Memory B cell (primary cell): Measurements from ENCODE around the gene EBLN1.

ENCODE experiments used
- ATAC-seq: fragments of 150-1000 bp; cut with Tn5 transposase; 2 replicates; pipeline ENCODE4 v1.10.0; 2021; ENCODE audit warnings: low read depth, mild to moderate bottlenecking, moderate library complexity
- DNase-seq, 2 donors: peaks; one replicate each; pipeline ENCODE4 v3.0.0; 2022; ENCODE audit warnings: low spot score in 2 of 2
- H3K27ac Mint-ChIP-seq: one replicate; pipeline ENCODE4 v1.8.0; 2022; ENCODE audit warnings: mild to moderate bottlenecking, moderate library complexity, mixed read lengths
- H3K27me3 Mint-ChIP-seq: one replicate; pipeline ENCODE4 v1.8.0; 2022; ENCODE audit warnings: mixed read lengths
- H3K36me3 Mint-ChIP-seq: one replicate; pipeline ENCODE4 v1.8.0; 2022; ENCODE audit warnings: mild to moderate bottlenecking, mixed read lengths
- H3K4me1 Mint-ChIP-seq: one replicate; pipeline ENCODE4 v1.8.0; 2022; ENCODE audit warnings: mixed read lengths
- H3K4me3 Mint-ChIP-seq: one replicate; pipeline ENCODE4 v1.8.0; 2022; ENCODE audit warnings: mild to moderate bottlenecking, moderate library complexity, mixed read lengths
- H3K9me3 Mint-ChIP-seq: one replicate; pipeline ENCODE4 v1.8.0; 2022; ENCODE audit warnings: mixed read lengths

Gene EBLN1

DNA sequence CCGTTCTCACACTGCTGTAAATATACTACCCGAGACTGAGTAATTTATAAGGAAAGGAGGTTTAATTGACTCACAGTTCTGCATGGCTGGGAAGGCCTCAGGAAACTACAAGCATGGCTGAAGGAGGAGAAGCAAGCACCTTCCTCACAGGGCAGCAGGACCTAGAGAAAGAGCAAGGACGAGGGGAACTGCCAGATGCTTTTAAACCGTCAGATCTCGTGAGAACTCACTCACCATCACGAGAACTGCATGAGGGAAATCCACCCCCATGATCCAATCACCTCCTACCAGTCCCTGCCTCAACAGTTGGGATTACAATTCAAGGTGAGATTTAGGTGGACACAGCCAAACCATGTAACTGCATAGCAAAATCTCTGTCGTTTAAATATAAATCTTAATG, at the start of gene EBLN1:
EBLN1 (minus strand) TSS at position 174 of the 400 bp plus-strand sequence. CDS start 8,032 bp downstream, outside the sequence.
- ATAC-seq, result no peak
- Mint-ChIP-seq H3K27me3 (peaks cover 8% of the 10 kb centered on the region), H3K36me3 (no peaks in the 10 kb centered on the region), H3K4me1 (no peaks in the 10 kb centered on the region), H3K27ac (no peak within 1 kb of the TSS), H3K9me3 (peaks cover 3% of the 10 kb centered on the region), H3K4me3 (no peak within 1 kb of the TSS)
- DNase-seq, result no peak

GRCh38 chr10:22265839-22266537, 48.2 kb upstream of the EBLN1 start:
- Mint-ChIP-seq H3K9me3 (no peaks in the 10 kb centered on the region), H3K27ac (no peak overlapping the region), H3K27me3 (peaks cover 18% of the 10 kb centered on the region), H3K36me3 (no peaks in the 10 kb centered on the region), H3K4me3 (no peak overlapping the region), H3K4me1 (peaks cover 2% of the 10 kb centered on the region)
- no peak for ATAC-seq
- DNase-seq, result no peak

- no peak overlapping the region for H3K27ac Mint-ChIP-seq
- peaks cover 15% of the 10 kb centered on the region for H3K27me3 Mint-ChIP-seq
- H3K9me3 Mint-ChIP-seq, result no peaks in the 10 kb centered on the region
- DNase-seq (no peak), ATAC-seq (no peak)
- H3K4me3 Mint-ChIP-seq, result no peak overlapping the region
- H3K4me1 Mint-ChIP-seq, result peaks cover 2% of the 10 kb centered on the region
- no peaks in the 10 kb centered on the region for H3K36me3 Mint-ChIP-seq
Measured at GRCh38 chr10:22263106-22263505, 45.3 kb upstream of the EBLN1 start.

- no peaks in the 10 kb centered on the region for H3K36me3 Mint-ChIP-seq
- H3K4me3 Mint-ChIP-seq, result no peak overlapping the region
- no peak overlapping the region for H3K27ac Mint-ChIP-seq
- DNase-seq (no peak), ATAC-seq (peak; percentile 74)
- H3K27me3 Mint-ChIP-seq, result peaks cover 7% of the 10 kb centered on the region
- peaks cover 2% of the 10 kb centered on the region for H3K4me1 Mint-ChIP-seq
- no peaks in the 10 kb centered on the region for H3K9me3 Mint-ChIP-seq
Measured at GRCh38 chr10:22259280-22259679, 41.5 kb upstream of the EBLN1 start.

- Mint-ChIP-seq H3K36me3 (no peaks in the 10 kb centered on the region), H3K9me3 (no peaks in the 10 kb centered on the region), H3K4me3 (no peak overlapping the region), H3K27ac (no peak overlapping the region), H3K27me3 (peaks cover 6% of the 10 kb centered on the region), H3K4me1 (peaks cover 2% of the 10 kb centered on the region)
- DNase-seq (no peak), ATAC-seq (no peak)
Measured at GRCh38 chr10:22258471-22258870, 40.7 kb upstream of the EBLN1 start.

DNA sequence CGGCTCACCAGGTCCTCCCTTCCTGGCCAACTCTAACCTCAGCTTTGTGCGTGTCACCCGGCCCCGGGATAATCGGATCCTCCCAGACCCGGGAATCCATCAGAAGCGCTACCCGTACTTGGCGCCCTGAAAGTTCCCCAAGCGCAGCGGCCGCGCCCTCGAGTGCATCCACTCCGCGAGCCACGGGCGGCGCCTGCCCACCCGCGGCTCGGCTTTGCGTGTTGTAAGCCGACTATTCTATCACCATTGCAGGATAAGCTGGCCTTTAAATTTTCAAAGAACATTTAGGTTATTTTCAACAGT, 35.7 kb upstream of the EBLN1 start:
- DNase-seq (peak; percentile 52 to 57), ATAC-seq (peak; percentile 30)
- H3K36me3 Mint-ChIP-seq, result no peaks in the 10 kb centered on the region
- H3K4me1 Mint-ChIP-seq, result peaks cover 3% of the 10 kb centered on the region
- no peaks in the 10 kb centered on the region for H3K9me3 Mint-ChIP-seq
- peak overlapping the region; percentile 98 for H3K27ac Mint-ChIP-seq
- peak overlapping the region; percentile 90 for H3K4me3 Mint-ChIP-seq
- H3K27me3 Mint-ChIP-seq, result no peaks in the 10 kb centered on the region

DNA sequence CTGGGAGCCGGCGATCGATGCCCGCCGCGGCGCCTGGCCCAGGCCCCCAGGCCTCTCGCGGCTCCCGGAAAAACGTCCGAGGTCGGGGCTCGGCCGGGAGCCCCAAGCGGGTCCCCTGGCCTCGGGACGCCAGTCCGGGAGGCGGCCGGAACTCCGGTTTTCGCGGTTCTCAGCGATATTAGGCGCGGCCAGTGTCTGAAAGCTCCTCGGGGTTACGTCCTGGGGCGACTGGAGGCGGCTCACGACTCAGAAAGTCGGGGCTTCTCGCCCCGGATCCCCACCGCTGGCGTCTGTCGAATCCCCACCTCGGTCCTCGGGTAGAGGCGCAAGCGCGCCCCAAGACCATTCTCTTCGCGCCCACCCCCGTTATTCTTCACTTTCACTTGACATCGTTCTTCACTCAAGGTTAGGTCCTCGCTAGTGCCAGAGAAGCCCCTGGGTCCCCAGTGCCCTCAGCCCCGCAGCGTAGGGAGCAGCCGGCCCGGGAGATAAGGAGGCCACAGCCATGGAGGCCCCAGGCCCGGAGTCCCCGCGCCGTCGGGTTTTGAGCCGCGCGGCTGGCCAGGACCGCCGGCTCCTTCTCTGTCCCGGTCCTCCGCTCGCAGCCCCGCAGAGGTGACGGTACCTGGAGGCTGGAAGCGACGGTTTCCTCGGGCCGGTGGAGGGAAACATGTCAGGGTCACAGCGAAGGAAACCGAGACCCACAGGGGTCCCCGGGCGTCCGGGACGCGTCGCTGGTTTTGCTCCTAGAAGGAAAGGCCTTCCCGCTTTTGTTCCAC, 35.2 kb upstream of the EBLN1 start:
- H3K27me3 Mint-ChIP-seq, result no peaks in the 10 kb centered on the region
- H3K27ac Mint-ChIP-seq, result peak overlapping the region; percentile 98
- H3K4me1 Mint-ChIP-seq, result peaks cover 3% of the 10 kb centered on the region
- no peaks in the 10 kb centered on the region for H3K36me3 Mint-ChIP-seq
- ATAC-seq (peak; percentile 20), DNase-seq (peak; percentile 55 to 76)
- no peaks in the 10 kb centered on the region for H3K9me3 Mint-ChIP-seq
- H3K4me3 Mint-ChIP-seq, result peak overlapping the region; percentile 90

DNA sequence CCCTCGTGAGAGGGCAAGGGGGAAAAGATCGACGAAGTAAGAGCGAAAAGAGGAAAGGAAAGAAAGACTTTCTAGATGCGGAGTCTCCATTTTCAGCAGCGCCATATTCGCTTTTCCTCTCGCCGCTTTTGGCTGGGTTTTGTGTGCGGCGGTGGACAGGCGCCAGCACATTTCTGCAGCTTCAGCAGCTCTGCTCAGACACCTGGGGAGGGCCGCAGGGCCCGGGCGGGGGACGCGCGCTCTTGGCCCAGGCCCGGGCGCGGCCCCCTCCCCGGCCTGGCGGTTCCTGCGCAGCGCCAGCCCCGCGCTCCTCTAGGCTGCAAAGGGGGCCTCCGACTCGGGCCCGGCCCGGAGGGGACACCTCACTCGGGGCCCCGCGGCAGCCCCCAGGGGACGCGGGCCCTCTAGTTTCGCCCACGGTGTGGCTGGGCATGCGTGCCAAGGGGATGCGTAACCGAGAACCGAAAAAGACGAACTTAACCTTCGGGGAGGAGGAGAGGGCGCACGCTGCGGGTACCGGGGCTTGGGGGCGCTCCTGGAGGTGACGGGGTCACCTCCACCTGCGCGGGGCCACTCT, 34.5 kb upstream of the EBLN1 start:
- ATAC-seq, result peak; percentile 51
- Mint-ChIP-seq H3K27ac (peak overlapping the region; percentile 98), H3K4me1 (peaks cover 3% of the 10 kb centered on the region), H3K4me3 (peak overlapping the region; percentile 90), H3K36me3 (no peaks in the 10 kb centered on the region), H3K9me3 (no peaks in the 10 kb centered on the region), H3K27me3 (no peaks in the 10 kb centered on the region)
- DNase-seq, result peak in 1 of 2 donors; percentile 61

GRCh38 chr10:22251751-22252223, 34.0 kb upstream of the EBLN1 start:
- peak overlapping the region; percentile 90 for H3K4me3 Mint-ChIP-seq
- peak overlapping the region; percentile 98 for H3K27ac Mint-ChIP-seq
- peak; percentile 62 for ATAC-seq
- no peaks in the 10 kb centered on the region for H3K27me3 Mint-ChIP-seq
- peaks cover 3% of the 10 kb centered on the region for H3K4me1 Mint-ChIP-seq
- no peaks in the 10 kb centered on the region for H3K36me3 Mint-ChIP-seq
- DNase-seq, result peak; percentile 68 to 69
- no peaks in the 10 kb centered on the region for H3K9me3 Mint-ChIP-seq

DNA sequence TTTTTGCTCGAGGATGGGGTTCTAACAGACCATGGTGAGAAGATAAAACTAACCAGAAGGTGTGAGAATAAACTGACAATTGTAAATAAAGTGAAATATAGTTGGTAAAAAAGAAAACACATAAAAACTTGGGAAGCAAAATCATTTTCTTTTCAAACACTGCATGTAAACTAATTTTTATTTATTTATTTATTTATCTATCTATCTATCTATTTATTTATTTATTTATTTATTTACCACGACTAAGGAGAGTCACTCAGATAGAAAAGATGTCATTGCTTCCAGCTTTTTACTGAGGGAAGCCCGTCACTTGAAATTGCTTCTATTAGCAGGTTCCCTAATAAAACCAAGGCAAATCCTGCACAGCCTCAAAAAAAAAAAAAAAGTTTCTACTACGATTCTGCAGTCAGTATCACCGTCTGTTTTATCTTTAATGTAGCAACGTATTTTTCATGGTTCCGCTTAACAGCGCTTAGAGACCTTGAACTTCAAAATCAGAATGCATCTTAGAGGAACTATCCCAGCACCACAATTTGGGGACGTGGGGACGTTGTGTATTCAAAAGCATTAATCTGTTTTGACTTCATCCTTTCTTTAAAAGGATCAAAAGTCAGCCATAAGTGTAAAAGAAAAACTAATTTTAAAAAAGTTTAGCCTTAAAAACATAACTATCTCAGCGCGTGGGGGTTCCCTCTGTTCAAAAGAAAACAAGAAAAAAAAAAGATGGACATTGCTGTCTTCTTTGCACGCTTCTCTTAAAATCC, 33.3 kb upstream of the EBLN1 start:
- Mint-ChIP-seq H3K4me1 (peaks cover 3% of the 10 kb centered on the region), H3K9me3 (no peaks in the 10 kb centered on the region), H3K36me3 (no peaks in the 10 kb centered on the region), H3K27ac (peak overlapping the region; percentile 98), H3K4me3 (peak overlapping the region; percentile 90), H3K27me3 (no peaks in the 10 kb centered on the region)
- ATAC-seq (peak; percentile 11), DNase-seq (no peak)

GRCh38 chr10:22247636-22248035, 29.8 kb upstream of the EBLN1 start:
- Mint-ChIP-seq H3K36me3 (no peaks in the 10 kb centered on the region), H3K9me3 (peaks cover 1% of the 10 kb centered on the region), H3K27me3 (no peaks in the 10 kb centered on the region), H3K4me1 (peaks cover 5% of the 10 kb centered on the region), H3K27ac (no peak overlapping the region), H3K4me3 (no peak overlapping the region)
- DNase-seq (no peak), ATAC-seq (no peak)

DNA sequence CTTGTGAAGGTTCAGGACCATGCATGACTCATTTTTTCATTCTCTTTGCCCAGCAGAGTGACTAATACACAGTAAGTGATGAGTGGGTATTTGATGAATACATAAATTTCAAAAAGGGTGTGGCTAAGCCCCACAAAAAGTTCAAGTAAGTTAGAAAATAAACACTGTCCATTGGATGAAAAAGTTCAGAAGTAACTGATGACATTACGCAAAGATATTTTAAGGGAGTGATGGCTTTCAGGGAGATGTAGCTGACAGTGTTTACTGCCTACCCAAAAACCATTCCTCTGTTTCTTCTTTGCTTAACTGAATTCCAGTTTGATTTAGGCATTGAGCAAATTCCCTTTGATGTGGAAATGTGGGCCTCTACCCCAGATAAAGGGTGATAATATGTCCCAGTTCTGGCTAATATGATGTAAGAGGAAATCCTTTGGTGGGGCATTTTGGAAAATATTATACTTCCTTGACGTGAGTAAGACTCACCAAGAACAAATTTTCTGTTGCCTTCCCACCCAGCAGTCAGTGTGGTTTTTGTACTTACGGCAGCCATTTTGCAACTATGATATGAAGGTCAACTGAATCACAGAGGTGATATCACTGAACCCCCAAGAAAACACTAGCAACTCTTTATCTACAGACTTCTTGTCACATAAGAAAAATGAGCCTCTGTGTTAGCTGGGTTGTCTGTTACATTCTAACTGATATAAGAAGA, 29.0 kb upstream of the EBLN1 start:
- H3K36me3 Mint-ChIP-seq, result no peaks in the 10 kb centered on the region
- DNase-seq (no peak), ATAC-seq (no peak)
- H3K4me1 Mint-ChIP-seq, result peaks cover 5% of the 10 kb centered on the region
- H3K4me3 Mint-ChIP-seq, result no peak overlapping the region
- peak overlapping the region; percentile 43 for H3K27ac Mint-ChIP-seq
- H3K27me3 Mint-ChIP-seq, result no peaks in the 10 kb centered on the region
- H3K9me3 Mint-ChIP-seq, result peaks cover 1% of the 10 kb centered on the region

GRCh38 chr10:22245567-22245966, 27.8 kb upstream of the EBLN1 start:
- Mint-ChIP-seq H3K4me3 (no peak overlapping the region), H3K4me1 (peaks cover 2% of the 10 kb centered on the region), H3K27ac (no peak overlapping the region), H3K9me3 (peaks cover 1% of the 10 kb centered on the region), H3K36me3 (no peaks in the 10 kb centered on the region), H3K27me3 (no peaks in the 10 kb centered on the region)
- ATAC-seq (no peak), DNase-seq (no peak)
